GM12878 (cell line): Measurements from ENCODE around the gene ZFR. TPM values are rescaled to one million over a fixed set of nuclear protein-coding genes. Genes with fewer than 3 reads are reported as not detected.

Experiments
- ATAC-seq: fragments of 200-7000 bp; cut with Tn5 transposase; 3 replicates; pipeline ENCODE4 v1.9.1; 2020; ENCODE audit warnings: mild to moderate bottlenecking, moderate library complexity
- BruUV-seq: library from RNA; stranded (reverse); fragments of 400-500 nt; replicated peaks from 2 replicates; lab custom pipeline; 2021; lab: Mats Ljungman, UMichigan
- CTCF ChIA-PET: fragments of 300-600 bp; sonication (Branson Sonifier 250); formaldehyde crosslinking; extraction: SDS; loops from one replicate; lab custom pipeline; 2021; ENCODE audit warnings: inconsistent platforms; lab: Yijun Ruan, JAX
- POLR2A ChIA-PET: fragments of 350-600 bp; formaldehyde crosslinking; extraction: SDS; loops from one replicate; lab custom pipeline; 2021; ENCODE audit warnings: inconsistent platforms; lab: Charles Lee
- RAD21 ChIA-PET: fragments of 300-600 bp; sonication (Branson Sonifier 250); formaldehyde crosslinking; loops from one replicate; lab custom pipeline; 2023; ENCODE audit warnings: antibody characterized with exemption; ENCODE audit not compliant: unreplicated experiment; lab: Charles Lee
- SMC1A ChIA-PET: fragments of 300-600 bp; sonication (Branson Sonifier 250); formaldehyde crosslinking; loops from one replicate; lab custom pipeline; 2023; ENCODE audit not compliant: unreplicated experiment, uncharacterized antibody; lab: Charles Lee
- DNase-seq: peaks from one replicate; pipeline ENCODE4 v3.0.0-alpha.2; 2011; ENCODE audit warnings: low read depth, low spot score
- FAIRE-seq: peaks from 3 replicates; lab custom pipeline; 2011; peaks lifted over from hg19 to GRCh38; lab: Jason Lieb, UNC
- H2AFZ ChIP-seq: 2 replicates; pipeline ENCODE4 v1.6.0; 2011; ENCODE audit warnings: low read depth, low read length, control low read depth; ENCODE audit not compliant: control insufficient read depth
- H3K27ac ChIP-seq: 2 replicates; pipeline ENCODE4 v1.5.1; 2011; ENCODE audit warnings: control low read depth; ENCODE audit not compliant: control insufficient read depth, insufficient read depth
- H3K27me3 ChIP-seq, 2 experiments: replicated peaks in 1 of 2; 2 replicates each; pipeline versions ENCODE4 v1.6.0 to v1.6.1; 2011; ENCODE audit warnings: low read length in 1 of 2; ENCODE audit not compliant: control insufficient read depth in 2 of 2, insufficient read depth in 2 of 2
- H3K36me3 ChIP-seq, 2 experiments: 2 replicates each; pipeline ENCODE4 v1.5.1; 2011; ENCODE audit warnings: low read length in 1 of 2; ENCODE audit not compliant: control insufficient read depth in 2 of 2, insufficient read depth in 2 of 2
- H3K4me1 ChIP-seq: 2 replicates; pipeline ENCODE4 v1.6.1; 2011; ENCODE audit warnings: mild to moderate bottlenecking, low read length, moderate library complexity, mixed read lengths; ENCODE audit not compliant: control insufficient read depth, insufficient read depth
- H3K4me2 ChIP-seq: 2 replicates; pipeline ENCODE4 v1.6.0; 2011; ENCODE audit warnings: control low read depth; ENCODE audit not compliant: control insufficient read depth, insufficient read depth
- H3K4me3 ChIP-seq: fragments of 200-600 bp; sonication (generic); 2 replicates; pipeline ENCODE4 v1.5.1; 2016
- H3K79me2 ChIP-seq: 2 replicates; pipeline ENCODE4 v1.6.0; 2011; ENCODE audit warnings: low read length; ENCODE audit not compliant: control insufficient read depth, insufficient read depth
- H3K9ac ChIP-seq: 2 replicates; pipeline ENCODE4 v1.8.0; 2011; ENCODE audit warnings: low read length, control low read depth, mixed read lengths; ENCODE audit not compliant: control insufficient read depth, insufficient read depth
- H3K9me3 ChIP-seq: replicated peaks from 3 replicates; pipeline ENCODE4 v1.5.1; 2011; ENCODE audit warnings: mild to moderate bottlenecking, low read length; ENCODE audit not compliant: control insufficient read depth, insufficient read depth
- H4K20me1 ChIP-seq: 2 replicates; pipeline ENCODE4 v1.6.0; 2011; ENCODE audit not compliant: control insufficient read depth, insufficient read depth
- BCL11A ChIP-seq: IDR thresholded peaks from 2 replicates; pipeline ENCODE4 v1.6.1; 2011; ENCODE audit warnings: low read depth, low read length
- EED ChIP-seq: sonication (generic); IDR thresholded peaks from 2 replicates; pipeline ENCODE4 v1.6.1; 2016; ENCODE audit warnings: antibody characterized with exemption, low read depth
- MEF2A ChIP-seq: IDR thresholded peaks from 2 replicates; pipeline ENCODE4 v1.6.1; 2011; ENCODE audit warnings: low read depth, mild to moderate bottlenecking, low read length, moderate library complexity; ENCODE audit not compliant: insufficient read depth
- NBN ChIP-seq: fragments of 450-650 bp; IDR thresholded peaks from 2 replicates; pipeline ENCODE4 v1.6.1; 2016
- PAX5 ChIP-seq: IDR thresholded peaks from 2 replicates; pipeline ENCODE4 v1.6.1; 2011; ENCODE audit warnings: low read depth, low read length, borderline replicate concordance
- RAD51 ChIP-seq: fragments of 450-650 bp; IDR thresholded peaks from 2 replicates; pipeline ENCODE4 v1.6.1; 2016; ENCODE audit warnings: moderate library complexity, mild to moderate bottlenecking, inconsistent platforms
- RBBP5 ChIP-seq: fragments of 200-600 bp; sonication (generic); conservative IDR thresholded peaks from 2 replicates; pipeline ENCODE4 v1.6.1; 2016
- ZSCAN29 ChIP-seq: fragments of 450-650 bp; IDR thresholded peaks from 2 replicates; pipeline ENCODE4 v1.6.1; 2017; ENCODE audit warnings: mild to moderate bottlenecking, moderate library complexity
- ZZZ3 ChIP-seq: IDR thresholded peaks from 2 replicates; pipeline ENCODE4 v1.6.1; 2011; ENCODE audit warnings: low read depth; ENCODE audit not compliant: control insufficient read depth, insufficient read length
- WGBS: methylation state at CpG from one replicate; pipeline ENCODE4 v1.1.6; 2016; ENCODE audit warnings: low lambda C conversion rate; ENCODE audit not compliant: insufficient replicate concordance, insufficient coverage; ENCODE audit errors: missing lambda C conversion rate; 5-methylcytosine and 5-hydroxymethylcytosine counted together
- in situ Hi-C: fragments of 300-500 bp; cut with MboI; formaldehyde crosslinking; loops from 9 replicates; pipeline ENCODE4 v1.14.3; 2018; ENCODE audit warnings: mixed read lengths
- intact Hi-C: fragments of 100-400 bp; cut with micrococcal nuclease; formaldehyde crosslinking; loops from one replicate; pipeline ENCODE4 v1.14.2; 2022; ENCODE audit not compliant: unreplicated experiment
- polyA plus RNA-seq, 11 experiments: library from polyadenylated mRNA; depleted of rRNA in 4 of 11; unstranded in 6 of 11; stranded (reverse) in 5 of 11; fragments of >200 nt; fragmentation: Nextera tagmentation in 4 of 11; fragmentation: Illumina TruSeq in 1 of 11; extraction: Ambion mirVana in 4 of 11; extraction: Trizol in 1 of 11; gene quantifications; 1 replicate in 1 of 11; 2 replicates in 10 of 11; pipeline versions ENCODE4 v1.2.1 to v1.2.3, GENCODE V29; 2011 to 2016; ENCODE audit warnings: inconsistent platforms in 2 of 11, missing spikeins in 2 of 11, low read depth in 1 of 11
- total RNA-seq, 4 experiments: library from RNA; depleted of rRNA in 3 of 4; stranded (reverse); fragments of >200 nt in 3 of 4; fragmentation: Illumina TruSeq in 1 of 4; extraction: Trizol in 1 of 4; gene quantifications; 2 replicates each; pipeline versions ENCODE4 v1.2.1 to v1.2.3, GENCODE V29; 2013 to 2021

Gene ZFR
- total and polyA plus RNA-seq, 10 of the 15 experiments (the other 5 are each of a cell fraction or from before 2014, with no cell fraction given) = 33.7 to 90.6 (median 72.9) TPM

DNA sequence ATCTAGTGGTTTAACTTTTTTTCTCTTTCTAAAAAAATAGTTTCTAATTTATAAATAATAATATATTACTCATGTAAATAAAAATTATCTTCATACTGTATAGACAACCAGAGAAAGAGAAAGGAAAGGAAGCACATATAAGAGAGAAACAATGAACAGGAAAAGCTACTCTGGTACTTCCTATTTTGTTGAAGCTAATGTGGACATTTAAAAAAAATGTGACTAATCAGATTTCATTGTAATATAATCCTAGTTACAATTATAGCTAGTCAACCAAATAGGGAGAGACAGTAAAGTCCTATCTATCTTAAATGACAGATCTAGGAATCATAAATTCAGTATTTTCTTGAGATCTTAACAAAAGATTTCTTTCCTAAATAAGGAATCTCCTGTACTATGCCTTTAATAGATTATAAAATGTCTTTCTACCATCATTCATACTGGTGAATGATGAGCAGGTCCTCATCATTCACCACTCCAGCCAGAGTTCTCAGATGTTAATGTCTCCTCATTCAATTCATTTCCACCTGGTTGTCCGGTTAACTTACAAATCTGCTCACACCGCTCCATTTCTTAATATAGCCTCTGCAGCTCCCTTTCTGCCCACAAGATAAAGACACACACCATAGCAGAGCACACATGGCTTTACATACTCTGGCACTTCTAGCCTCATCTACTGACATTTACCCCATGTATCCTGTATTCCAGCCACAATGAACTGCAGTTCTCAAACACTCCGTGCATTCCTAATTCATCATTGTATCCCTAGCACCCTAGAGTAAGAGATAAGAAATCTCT is 30.9 kb downstream of the ZFR start:
- H3K4me2 ChIP-seq = no peak overlapping the region
- DNase-seq = no peak
- no peaks in the 10 kb centered on the region for H3K79me2 ChIP-seq
- ChIA-PET RAD21 (no interaction called here), SMC1A (interaction anchor here (1.5 to 1.6 kb wide), 3 partner anchors 9 to 176 kb away, joined by 4 to 9 read pairs (median 5); no protein-coding TSS in a partner anchor), POLR2A (interaction anchor here (0.6 kb wide), 1 partner anchor 10 kb away, joined by 7 read pairs; no protein-coding TSS in a partner anchor), CTCF (interaction anchor here (0.9 to 1.6 kb wide), 3 partner anchors 38 to 321 kb away, joined by 3 to 6 read pairs (median 3); no protein-coding TSS in a partner anchor)
- 96% methylated on average over 3 of the region's 3 CpGs for WGBS
- no peaks in the 10 kb centered on the region for H3K27me3 ChIP-seq
- no peak for FAIRE-seq
- no peaks in the 10 kb centered on the region for H4K20me1 ChIP-seq
- no peak for ATAC-seq
- in situ Hi-C loops (no loop called here), intact Hi-C loops (no loop called here)
- H3K27ac ChIP-seq = no peak overlapping the region
- H3K9me3 ChIP-seq = no peaks in the 10 kb centered on the region
- no peak for TF ChIP-seq BCL11A
- H3K4me1 ChIP-seq = no peaks in the 10 kb centered on the region
- H2AFZ ChIP-seq = no peak overlapping the region
- peaks cover 0 to 22% of the 10 kb centered on the region in 2 experiments for H3K36me3 ChIP-seq
- no peak overlapping the region for H3K4me3 ChIP-seq
- H3K9ac ChIP-seq = no peak overlapping the region
- TSS peak; percentile 31 for BruUV-seq

DNA sequence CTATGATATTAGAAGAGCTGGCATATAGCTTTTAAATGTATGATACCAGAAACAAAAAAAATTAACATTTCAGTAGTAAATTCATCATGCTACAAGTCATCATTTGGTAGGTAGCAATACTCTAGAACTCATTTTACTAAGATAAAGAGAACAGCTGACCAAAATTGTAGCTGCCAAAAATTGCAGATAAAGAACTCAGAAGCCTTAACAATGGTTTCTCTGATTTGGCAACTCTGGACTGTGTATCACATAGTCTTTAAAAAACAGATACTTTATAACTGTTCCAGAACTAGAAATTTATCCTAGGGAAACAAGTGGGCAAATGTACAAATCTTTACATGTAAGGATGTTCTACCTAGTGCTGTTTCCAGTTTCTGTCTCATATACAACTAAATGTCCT is 33.9 kb downstream of the ZFR start:
- ATAC-seq (no peak), DNase-seq (no peak), FAIRE-seq (no peak)
- Histone ChIP-seq H2AFZ (no peak overlapping the region), H3K27ac (no peak overlapping the region), H3K4me2 (no peak overlapping the region)
- CTCF ChIA-PET = interaction anchor here (0.7 to 2.0 kb wide), 7 partner anchors 10 to 585 kb away, joined by 3 to 9 read pairs (median 4); no protein-coding TSS in a partner anchor
- in situ Hi-C loops = no loop called here
- TF ChIP-seq ZZZ3 (no peak), PAX5 (no peak), MEF2A (no peak), EED (no peak), RAD51 (no peak), RBBP5 (no peak), NBN (no peak), ZSCAN29 (no peak)
- TF ChIP-seq, all 136 proteins: peak for 0
- no peaks in the 10 kb centered on the region for H3K9me3 ChIP-seq
- H3K4me3 ChIP-seq = no peak overlapping the region
- H3K9ac ChIP-seq = no peak overlapping the region
- no peaks in the 10 kb centered on the region; the same call in 1 of the 2 replicates for H3K79me2 ChIP-seq
- intact Hi-C loops = no loop called here
- H4K20me1 ChIP-seq = no peaks in the 10 kb centered on the region
- no TSS peak for BruUV-seq
- H3K27me3 ChIP-seq = no peaks in the 10 kb centered on the region
- peaks cover 3 to 25% of the 10 kb centered on the region in 2 experiments; a peak in 3 of 4 replicates for H3K36me3 ChIP-seq
- no peaks in the 10 kb centered on the region for H3K4me1 ChIP-seq
- SMC1A ChIA-PET = interaction anchor here (0.7 to 1.5 kb wide), 6 partner anchors 20 to 202 kb away, joined by 3 to 4 read pairs (median 3); no protein-coding TSS in a partner anchor
- RAD21 ChIA-PET = no interaction called here
- POLR2A ChIA-PET = no interaction called here
